ENCODE results near the gene ZNF177. TPM values are rescaled to one million over a fixed set of nuclear protein-coding genes. Genes with fewer than 3 reads are reported as not detected.

ZNF177 gene
- total RNA-seq, 4 donors from 2014 or later, result 0.38 to 1.5 (median 1.1) TPM; not detected in 1

- no peak for DNase-seq (ENCODE audit: low spot score in 2 of 2)
- intact Hi-C loops (cut with DNase I; ENCODE audit: low total_unique reads), result no loop called here
- no peak overlapping the region for H3K4me3 ChIP-seq (ENCODE audit: low read depth, poor library complexity, severe bottlenecking)
- TF ChIP-seq CTCF (IDR thresholded peaks at IDR 0.05) (no peak), POLR2A (IDR thresholded peaks at IDR 0.05) (no peak)
- WGBS, 2 donors, result 96 to 98% methylated on average over 2 of the region's 2 CpGs
These were observed 10.3 kb upstream of the ZNF177 start for GRCh38 chr19:9352505-9352904.

GRCh38 chr19:9353011-9353410, 9.8 kb upstream of the ZNF177 start:
- intact Hi-C loops (cut with DNase I; ENCODE audit: low total_unique reads), result no loop called here
- no peak for DNase-seq (ENCODE audit: low spot score in 2 of 2)
- H3K4me3 ChIP-seq (ENCODE audit: low read depth, poor library complexity, severe bottlenecking), result no peak overlapping the region
- TF ChIP-seq POLR2A (IDR thresholded peaks at IDR 0.05) (no peak), CTCF (IDR thresholded peaks at IDR 0.05) (no peak)

GRCh38 chr19:9354651-9355050, 8.2 kb upstream of the ZNF177 start:
- intact Hi-C loops (cut with DNase I; ENCODE audit: low total_unique reads), result no loop called here
- TF ChIP-seq POLR2A (IDR thresholded peaks at IDR 0.05) (no peak), CTCF (IDR thresholded peaks at IDR 0.05) (no peak)
- DNase-seq (ENCODE audit: low spot score in 2 of 2), result no peak
- 77 to 81% methylated on average over 2 of the region's 2 CpGs for WGBS, 2 donors
- H3K4me3 ChIP-seq (ENCODE audit: low read depth, poor library complexity, severe bottlenecking), result no peak overlapping the region

GRCh38 chr19:9370738-9371619, 8.2 kb downstream of the ZNF177 start:
- DNase-seq (ENCODE audit: low spot score in 2 of 2), result no peak
- 93 to 95% methylated on average over 6 of the region's 6 CpGs for WGBS, 2 donors
- no peak for TF ChIP-seq CTCF (IDR thresholded peaks at IDR 0.05)
- no peak for TF ChIP-seq POLR2A (IDR thresholded peaks at IDR 0.05)
- no peak overlapping the region for H3K4me3 ChIP-seq (ENCODE audit: low read depth, poor library complexity, severe bottlenecking)
- intact Hi-C loops (cut with DNase I; ENCODE audit: low total_unique reads), result no loop called here

- intact Hi-C loops (cut with DNase I; ENCODE audit: low total_unique reads), result no loop called here
- 80 to 86% methylated on average over 4 of the region's 4 CpGs for WGBS, 2 donors
These were observed 18.6 kb downstream of the ZNF177 start for GRCh38 chr19:9381361-9381785.

More at GRCh38 chr19:9381361-9381785, 18.6 kb downstream of the ZNF177 start:
- H3K4me3 ChIP-seq (ENCODE audit: low read depth, poor library complexity, severe bottlenecking), result no peak overlapping the region
- DNase-seq (ENCODE audit: low spot score in 2 of 2), result no peak
- no peak for TF ChIP-seq POLR2A (IDR thresholded peaks at IDR 0.05)
- TF ChIP-seq CTCF (IDR thresholded peaks at IDR 0.05), result no peak

Measured in lower leg skin (tissue), 4 donors.